Endothelial cell of umbilical vein (primary cell): Measurements from ENCODE around the gene OR52A5.

Experiments used
- CTCF ChIP-seq, 2 donors: IDR thresholded peaks; 1 replicate in 1 of 2; 2 replicates in 1 of 2; pipeline ENCODE4 v1.5.1; 2011; ENCODE audit warnings: low read length in 2 of 2, mild to moderate bottlenecking in 2 of 2, moderate library complexity in 2 of 2, control low read depth in 1 of 2, inconsistent platforms in 1 of 2, low read depth in 1 of 2; ENCODE audit not compliant: insufficient read depth in 1 of 2; ENCODE audit errors: extremely low read depth in 1 of 2
- EZH2 ChIP-seq: IDR thresholded peaks from 2 replicates; pipeline ENCODE4 v1.6.1; 2012; ENCODE audit warnings: borderline replicate concordance, low read depth, mild to moderate bottlenecking, moderate library complexity, low read length, inconsistent platforms; ENCODE audit not compliant: severe bottlenecking
- GATA2 ChIP-seq: IDR thresholded peaks from 2 replicates; pipeline ENCODE4 v1.7.0; 2011; ENCODE audit warnings: low read depth, mild to moderate bottlenecking, moderate library complexity, mixed read lengths, low read length; ENCODE audit not compliant: insufficient read length, insufficient read depth
- JUN ChIP-seq: IDR thresholded peaks from 2 replicates; pipeline ENCODE4 v1.6.1; 2011; ENCODE audit warnings: borderline replicate concordance, low read depth; ENCODE audit not compliant: insufficient read length, insufficient read depth
- MAX ChIP-seq: IDR thresholded peaks from 2 replicates; pipeline ENCODE4 v1.6.1; 2011; ENCODE audit not compliant: insufficient read depth, insufficient read length
- MYC ChIP-seq: IDR thresholded peaks from one replicate; pipeline ENCODE4 v1.6.1; 2011; ENCODE audit warnings: mild to moderate bottlenecking, low read depth, low read length
- POLR2A ChIP-seq: IDR thresholded peaks from 2 replicates; pipeline ENCODE4 v1.6.1; 2012; ENCODE audit warnings: low read depth, mild to moderate bottlenecking, control low read depth, low read length
- POLR2AphosphoS5 ChIP-seq: IDR thresholded peaks from 2 replicates; pipeline ENCODE4 v1.6.1; 2012; ENCODE audit warnings: low read depth, mild to moderate bottlenecking, control low read depth, low read length, moderate library complexity; ENCODE audit not compliant: insufficient read depth

- no peak for TF ChIP-seq MAX
- TF ChIP-seq CTCF (IDR thresholded peaks at IDR 0.05; ENCODE audit: extremely low read depth in 1 of 2, insufficient read depth in 1 of 2, low read depth in 1 of 2, low read length in 2 of 2): no peak
- TF ChIP-seq POLR2A: no peak
- no peak for TF ChIP-seq POLR2AphosphoS5
- TF ChIP-seq EZH2: no peak
- no peak for TF ChIP-seq MYC
- TF ChIP-seq JUN: no peak
- TF ChIP-seq GATA2: no peak
Measured at GRCh38 chr11:5117588-5117987, 20.6 kb downstream of the OR52A5 start.
